Neural crest cell (in vitro differentiated cells): Measurements from ENCODE around the gene SKOR1. TPM values are rescaled to one million over a fixed set of nuclear protein-coding genes. Genes with fewer than 3 reads are reported as not detected.

ENCODE experiments used
- DNase-seq: peaks from one replicate; pipeline ENCODE4 v3.0.0; 2021; ENCODE audit warnings: low read depth, mixed read lengths, low spot score
- H3K27ac Mint-ChIP-seq: one replicate; pipeline ENCODE4 v1.8.0; 2021; ENCODE audit warnings: mild to moderate bottlenecking, mixed read lengths; ENCODE audit not compliant: unreplicated experiment
- H3K27me3 Mint-ChIP-seq: 2 replicates; pipeline ENCODE4 v1.8.0; 2021; ENCODE audit warnings: low read depth, mild to moderate bottlenecking, mixed read lengths
- H3K36me3 Mint-ChIP-seq: 2 replicates; pipeline ENCODE4 v1.8.0; 2021; ENCODE audit warnings: low read depth, mild to moderate bottlenecking, mixed read lengths
- H3K4me1 Mint-ChIP-seq: 2 replicates; pipeline ENCODE4 v1.8.0; 2021; ENCODE audit warnings: mixed read lengths
- H3K4me3 Mint-ChIP-seq: one replicate; pipeline ENCODE4 v1.8.0; 2021; ENCODE audit warnings: mild to moderate bottlenecking, mixed read lengths
- H3K9me3 Mint-ChIP-seq: 2 replicates; pipeline ENCODE4 v1.8.0; 2021; ENCODE audit warnings: mixed read lengths
- CTCF ChIP-seq: fragments of 200-600 bp; sonication (generic); conservative IDR thresholded peaks from 2 replicates; pipeline ENCODE4 v1.5.0; 2021; ENCODE audit warnings: antibody characterized with exemption, mild to moderate bottlenecking
- total RNA-seq: library from RNA; stranded (reverse); gene quantifications from 2 replicates; pipeline ENCODE4 v1.2.1, GENCODE V29; 2021

The SKOR1 gene
- total RNA-seq, 1 donor from 2014 or later, result 0.49 TPM

GRCh38 chr15:67788986-67789385, 36.3 kb upstream of the SKOR1 start:
- Mint-ChIP-seq H3K36me3 (peaks cover 5% of the 10 kb centered on the region), H3K27me3 (peaks cover 2% of the 10 kb centered on the region), H3K4me3 (no peak overlapping the region), H3K27ac (no peak overlapping the region), H3K4me1 (peaks cover 9% of the 10 kb centered on the region), H3K9me3 (no peaks in the 10 kb centered on the region)
- no peak for TF ChIP-seq CTCF
- no peak for DNase-seq

GRCh38 chr15:67790610-67791319, 34.5 kb upstream of the SKOR1 start:
- H3K27me3 Mint-ChIP-seq, result peaks cover 2% of the 10 kb centered on the region
- peaks cover 10% of the 10 kb centered on the region for H3K36me3 Mint-ChIP-seq
- no peak for TF ChIP-seq CTCF
- H3K4me1 Mint-ChIP-seq, result peaks cover 9% of the 10 kb centered on the region
- peaks cover 9% of the 10 kb centered on the region for H3K9me3 Mint-ChIP-seq
- no peak overlapping the region for H3K27ac Mint-ChIP-seq
- H3K4me3 Mint-ChIP-seq, result no peak overlapping the region
- DNase-seq, result no peak

GRCh38 chr15:67792250-67792942, 32.9 kb upstream of the SKOR1 start:
- Mint-ChIP-seq H3K4me1 (peaks cover under 1% of the 10 kb centered on the region), H3K27me3 (no peaks in the 10 kb centered on the region), H3K27ac (no peak overlapping the region), H3K36me3 (peaks cover 11% of the 10 kb centered on the region), H3K4me3 (no peak overlapping the region), H3K9me3 (peaks cover 9% of the 10 kb centered on the region)
- no peak for DNase-seq
- TF ChIP-seq CTCF, result no peak

GRCh38 chr15:67794832-67795574, 30.3 kb upstream of the SKOR1 start:
- no peaks in the 10 kb centered on the region for H3K27me3 Mint-ChIP-seq
- H3K9me3 Mint-ChIP-seq, result peaks cover 9% of the 10 kb centered on the region
- no peak for TF ChIP-seq CTCF
- no peak overlapping the region for H3K4me3 Mint-ChIP-seq
- no peak overlapping the region for H3K27ac Mint-ChIP-seq
- H3K36me3 Mint-ChIP-seq, result peaks cover 9% of the 10 kb centered on the region
- H3K4me1 Mint-ChIP-seq, result no peaks in the 10 kb centered on the region
- no peak for DNase-seq

- Mint-ChIP-seq H3K9me3 (peaks cover 9% of the 10 kb centered on the region), H3K4me1 (no peaks in the 10 kb centered on the region), H3K4me3 (no peak overlapping the region), H3K36me3 (peaks cover 9% of the 10 kb centered on the region), H3K27me3 (no peaks in the 10 kb centered on the region), H3K27ac (no peak overlapping the region)
- TF ChIP-seq CTCF, result no peak
- no peak for DNase-seq
Measured at GRCh38 chr15:67796196-67797127, 28.8 kb upstream of the SKOR1 start.
